MCF 10A (cell line): ENCODE results near the gene PLPPR1. TPM values are rescaled to one million over a fixed set of nuclear protein-coding genes. Genes with fewer than 3 reads are reported as not detected.

Experiments
- BruUV-seq: library from RNA; stranded (reverse); fragments of 400-500 nt; replicated peaks from 2 replicates; lab custom pipeline; 2021; lab: Mats Ljungman, UMichigan
- CTCF ChIA-PET: fragments of 300-600 bp; sonication (Branson Sonifier 250); formaldehyde crosslinking; extraction: SDS; loops from one replicate; lab custom pipeline; 2021; ENCODE audit warnings: antibody characterized with exemption, inconsistent platforms; lab: Yijun Ruan, JAX
- POLR2A ChIA-PET: fragments of 300-600, 350-650 bp; sonication (Branson Sonifier 250); formaldehyde crosslinking; extraction: SDS; loops from one replicate; lab custom pipeline; 2020; ENCODE audit warnings: antibody characterized with exemption, inconsistent platforms; lab: Yijun Ruan, JAX
- DNase-seq: peaks from one replicate; pipeline ENCODE4 v3.0.0-alpha.2; 2018; ENCODE audit not compliant: unreplicated experiment
- H3K27ac Mint-ChIP-seq: one replicate; pipeline ENCODE4 v1.8.0; 2022; ENCODE audit warnings: mild to moderate bottlenecking, low read depth, mixed read lengths; ENCODE audit not compliant: unreplicated experiment
- H3K27me3 Mint-ChIP-seq: one replicate; pipeline ENCODE4 v1.8.0; 2022; ENCODE audit warnings: mixed read lengths; ENCODE audit not compliant: insufficient read depth, unreplicated experiment
- H3K36me3 Mint-ChIP-seq: one replicate; pipeline ENCODE4 v1.8.0; 2022; ENCODE audit warnings: mild to moderate bottlenecking, moderate library complexity, mixed read lengths; ENCODE audit not compliant: insufficient read depth, unreplicated experiment
- H3K4me1 Mint-ChIP-seq: one replicate; pipeline ENCODE4 v1.8.0; 2022; ENCODE audit warnings: mixed read lengths; ENCODE audit not compliant: insufficient read depth, unreplicated experiment
- H3K4me3 Mint-ChIP-seq: one replicate; pipeline ENCODE4 v1.8.0; 2022; ENCODE audit warnings: mild to moderate bottlenecking, moderate library complexity, mixed read lengths; ENCODE audit not compliant: unreplicated experiment
- H3K9me3 Mint-ChIP-seq: one replicate; pipeline ENCODE4 v1.8.0; 2022; ENCODE audit warnings: mixed read lengths; ENCODE audit not compliant: unreplicated experiment
- CTCF ChIP-seq: fragments of 200-600 bp; IDR thresholded peaks from one replicate; pipeline ENCODE4 v1.8.0; 2022; ENCODE audit warnings: antibody characterized with exemption, mild to moderate bottlenecking; ENCODE audit not compliant: unreplicated experiment
- intact Hi-C: fragments of 100-400 bp; cut with micrococcal nuclease; formaldehyde crosslinking; loops from 2 replicates; pipeline ENCODE4 v1.14.1; 2022
- total RNA-seq: library from RNA; stranded (reverse); gene quantifications from 2 replicates; pipeline ENCODE4 v1.2.3, GENCODE V29; 2022

The PLPPR1 gene
- total RNA-seq, 1 experiment from 2014 or later: not detected

DNA sequence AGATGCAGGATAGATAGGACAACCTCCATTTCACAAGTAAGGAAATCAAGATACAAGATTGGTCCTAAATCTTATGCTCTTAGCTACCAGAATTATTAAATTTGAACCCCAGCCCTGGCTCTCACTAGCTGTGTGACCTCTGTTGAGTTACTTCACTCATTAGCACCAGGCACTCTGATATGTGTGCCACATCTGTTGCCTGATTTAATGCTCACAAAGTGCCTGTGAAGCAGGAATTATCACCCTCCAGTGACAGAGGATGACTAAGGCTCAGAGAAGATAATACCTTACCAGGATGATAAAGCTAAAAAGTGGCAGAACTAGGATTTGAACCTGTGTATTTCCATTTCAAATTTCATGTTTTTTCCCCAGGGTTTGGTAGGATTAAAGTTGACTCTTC lies 110.0 kb downstream of the PLPPR1 start:
- no peaks in the 10 kb centered on the region for H3K9me3 Mint-ChIP-seq
- H3K27me3 Mint-ChIP-seq: peaks cover 44% of the 10 kb centered on the region
- H3K4me3 Mint-ChIP-seq: no peak overlapping the region
- H3K4me1 Mint-ChIP-seq: no peaks in the 10 kb centered on the region
- ChIA-PET CTCF (interaction anchor here (0.6 kb wide), 1 partner anchor 541 kb away, joined by 3 read pairs; no protein-coding TSS in a partner anchor), POLR2A (no interaction called here)
- H3K36me3 Mint-ChIP-seq: no peaks in the 10 kb centered on the region
- BruUV-seq: no TSS peak
- TF ChIP-seq CTCF: no peak
- no peak overlapping the region for H3K27ac Mint-ChIP-seq
- intact Hi-C loops: no loop called here
- no peak for DNase-seq

DNA sequence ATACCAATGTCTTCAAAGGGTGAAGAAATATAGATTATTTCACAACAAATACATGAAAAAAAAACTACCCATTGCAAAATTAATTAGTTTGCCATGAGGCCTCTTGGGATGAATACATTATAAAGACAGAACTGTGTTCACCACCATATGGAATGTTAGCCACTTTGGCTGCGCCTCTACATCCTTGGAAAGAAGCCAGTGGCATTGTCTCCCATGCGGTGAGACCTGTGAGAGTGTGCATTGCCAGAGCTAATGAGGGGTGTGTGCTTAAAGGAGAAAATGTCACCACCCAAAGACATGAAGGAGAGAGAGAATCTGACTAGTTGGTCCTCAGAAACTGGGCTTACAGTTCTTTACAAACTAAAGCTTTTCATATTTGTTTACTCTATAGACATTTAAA lies 110.6 kb downstream of the PLPPR1 start:
- H3K9me3 Mint-ChIP-seq: no peaks in the 10 kb centered on the region
- BruUV-seq: no TSS peak
- H3K4me3 Mint-ChIP-seq: no peak overlapping the region
- CTCF ChIA-PET: interaction anchor here (0.6 to 1.7 kb wide), 2 partner anchors 20 to 542 kb away, joined by 3 to 7 read pairs; no protein-coding TSS in a partner anchor
- H3K27ac Mint-ChIP-seq: no peak overlapping the region
- no peaks in the 10 kb centered on the region for H3K4me1 Mint-ChIP-seq
- DNase-seq: no peak
- no peaks in the 10 kb centered on the region for H3K36me3 Mint-ChIP-seq
- H3K27me3 Mint-ChIP-seq: peaks cover 44% of the 10 kb centered on the region
- intact Hi-C loops: no loop called here
- no peak for TF ChIP-seq CTCF
- POLR2A ChIA-PET: no interaction called here

DNA sequence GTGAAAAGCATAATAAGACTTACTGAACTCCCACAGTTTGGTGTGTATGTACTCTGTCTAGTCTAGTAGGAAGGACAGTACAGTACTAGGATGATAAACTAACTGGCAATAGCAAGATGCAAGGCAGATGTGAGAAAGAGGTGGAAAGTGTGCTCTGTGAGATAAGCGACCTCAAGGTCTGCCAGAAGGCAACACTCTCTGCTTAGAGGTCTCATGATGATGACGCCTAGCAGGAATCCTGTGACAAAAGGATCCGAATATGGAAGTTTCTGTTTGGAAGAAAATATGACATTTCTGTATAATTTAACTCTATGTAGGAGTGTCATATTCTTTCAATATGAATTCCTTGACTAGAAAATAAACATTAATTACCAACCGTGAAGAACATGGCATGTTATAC lies 112.2 kb downstream of the PLPPR1 start:
- H3K36me3 Mint-ChIP-seq: no peaks in the 10 kb centered on the region
- H3K27me3 Mint-ChIP-seq: peaks cover 37% of the 10 kb centered on the region
- no TSS peak for BruUV-seq
- ChIA-PET CTCF (interaction anchor here (0.7 to 1.7 kb wide), 2 partner anchors 22 to 111 kb away, joined by 3 to 7 read pairs; no protein-coding TSS in a partner anchor), POLR2A (no interaction called here)
- TF ChIP-seq CTCF: no peak
- DNase-seq: no peak
- intact Hi-C loops: no loop called here
- no peak overlapping the region for H3K27ac Mint-ChIP-seq
- no peaks in the 10 kb centered on the region for H3K4me1 Mint-ChIP-seq
- no peak overlapping the region for H3K4me3 Mint-ChIP-seq
- no peaks in the 10 kb centered on the region for H3K9me3 Mint-ChIP-seq

GRCh38 chr9:101146508-101146907 lies 118.0 kb downstream of the PLPPR1 start:
- no peak overlapping the region for H3K4me3 Mint-ChIP-seq
- no peaks in the 10 kb centered on the region for H3K36me3 Mint-ChIP-seq
- no peak for TF ChIP-seq CTCF
- H3K9me3 Mint-ChIP-seq: peaks cover 14% of the 10 kb centered on the region
- intact Hi-C loops: no loop called here
- DNase-seq: no peak
- CTCF ChIA-PET: no interaction called here
- BruUV-seq: no TSS peak
- peaks cover 9% of the 10 kb centered on the region for H3K27me3 Mint-ChIP-seq
- no peak overlapping the region for H3K27ac Mint-ChIP-seq
- POLR2A ChIA-PET: no interaction called here
- no peaks in the 10 kb centered on the region for H3K4me1 Mint-ChIP-seq
